Smooth muscle cell (in vitro differentiated cells): ENCODE data around the gene SLC1A2. TPM values are rescaled to one million over a fixed set of nuclear protein-coding genes. Genes with fewer than 3 reads are reported as not detected.

ENCODE experiments used
- DNase-seq: peaks from one replicate; lab custom pipeline; 2025; ENCODE audit not compliant: unreplicated experiment; lab: John Stamatoyannopoulos, UW
- H2AFZ ChIP-seq: fragments of 200-600 bp; sonication (generic); 2 replicates; pipeline ENCODE4 v1.6.0; 2016; ENCODE audit warnings: antibody characterized with exemption, low read depth, mild to moderate bottlenecking
- H3F3A ChIP-seq: fragments of 200-600 bp; sonication (generic); 2 replicates; pipeline ENCODE4 v1.6.0; 2017; ENCODE audit warnings: antibody characterized with exemption, low read depth
- H3K27ac ChIP-seq: fragments of 200-600 bp; sonication (generic); 2 replicates; pipeline ENCODE4 v1.5.1; 2016; ENCODE audit warnings: low read depth, mild to moderate bottlenecking
- H3K27me3 ChIP-seq: fragments of 200-600 bp; sonication (generic); 2 replicates; pipeline ENCODE4 v1.6.1; 2016; ENCODE audit warnings: low read depth, mild to moderate bottlenecking
- H3K36me3 ChIP-seq: fragments of 200-600 bp; sonication (generic); 2 replicates; pipeline ENCODE4 v1.5.1; 2016; ENCODE audit warnings: low read depth
- H3K4me1 ChIP-seq: fragments of 200-600 bp; sonication (generic); 2 replicates; pipeline ENCODE4 v1.5.1; 2016; ENCODE audit warnings: low read depth
- H3K4me2 ChIP-seq: fragments of 200-600 bp; sonication (generic); 2 replicates; pipeline ENCODE4 v1.6.0; 2016; ENCODE audit warnings: mild to moderate bottlenecking
- H3K4me3 ChIP-seq: fragments of 200-600 bp; sonication (generic); 2 replicates; pipeline ENCODE4 v1.5.1; 2016; ENCODE audit warnings: mild to moderate bottlenecking
- H3K79me2 ChIP-seq: fragments of 200-600 bp; sonication (generic); 2 replicates; pipeline ENCODE4 v1.6.0; 2016; ENCODE audit warnings: low read depth, mild to moderate bottlenecking
- H3K9ac ChIP-seq: fragments of 200-600 bp; sonication (generic); 2 replicates; pipeline ENCODE4 v1.6.0; 2016; ENCODE audit warnings: low read depth
- H3K9me3 ChIP-seq: fragments of 200-600 bp; sonication (generic); replicated peaks from 2 replicates; pipeline ENCODE4 v1.5.1; 2016; ENCODE audit warnings: low read depth
- H4K20me1 ChIP-seq: fragments of 200-600 bp; sonication (generic); 2 replicates; pipeline ENCODE4 v1.6.0; 2016; ENCODE audit warnings: low read depth
- CTCF ChIP-seq: fragments of 200-600 bp; sonication (generic); IDR thresholded peaks from 2 replicates; pipeline ENCODE4 v1.5.1; 2017; ENCODE audit warnings: borderline replicate concordance, mild to moderate bottlenecking, antibody characterized with exemption; ENCODE audit not compliant: insufficient read depth, poor library complexity, severe bottlenecking
- WGBS: methylation state at CpG from one replicate; pipeline ENCODE4 v1.1.7; 2016; ENCODE audit warnings: low lambda C conversion rate; 5-methylcytosine and 5-hydroxymethylcytosine counted together
- polyA plus RNA-seq: library from polyadenylated mRNA; unstranded; fragments of >200 nt; fragmentation: Nextera tagmentation; extraction: Ambion mirVana; gene quantifications from 2 replicates; pipeline ENCODE4 v1.2.1, GENCODE V29; 2016
- total RNA-seq: library from RNA; depleted of rRNA; stranded (reverse); fragments of >200 nt; gene quantifications from 2 replicates; pipeline ENCODE4 v1.2.3, GENCODE V29; 2014

Gene SLC1A2
- total and polyA plus RNA-seq, 2 experiments from 2014 or later: 3.6 TPM; not detected in 1

- 0% methylated on average over 1 of the region's 1 CpG for WGBS
- Histone ChIP-seq H3K27ac (peak overlapping the region; percentile 58), H3F3A (no peaks in the 10 kb centered on the region), H3K4me2 (peak overlapping the region; percentile 18), H4K20me1 (no peaks in the 10 kb centered on the region), H3K36me3 (peaks cover 2% of the 10 kb centered on the region), H3K4me3 (no peak overlapping the region), H3K79me2 (no peaks in the 10 kb centered on the region), H3K4me1 (no peaks in the 10 kb centered on the region), H3K27me3 (no peaks in the 10 kb centered on the region), H3K9me3 (no peaks in the 10 kb centered on the region), H3K9ac (no peak overlapping the region), H2AFZ (no peak overlapping the region)
- DNase-seq: no peak
- TF ChIP-seq CTCF: no peak
Measured at GRCh38 chr11:35214792-35215193, 204.6 kb downstream of the SLC1A2 start.

GRCh38 chr11:35214226-35214770 lies 205.1 kb downstream of the SLC1A2 start:
- 65% methylated on average over 2 of the region's 2 CpGs for whole genome bisulfite sequencing
- Histone ChIP-seq H3K27me3 (no peaks in the 10 kb centered on the region), H3K27ac (peak overlapping the region; percentile 58), H3K36me3 (peaks cover 4% of the 10 kb centered on the region), H2AFZ (no peak overlapping the region), H3K4me3 (no peak overlapping the region), H4K20me1 (no peaks in the 10 kb centered on the region), H3F3A (no peaks in the 10 kb centered on the region), H3K4me1 (no peaks in the 10 kb centered on the region), H3K9me3 (no peaks in the 10 kb centered on the region), H3K4me2 (peak overlapping the region; percentile 18), H3K9ac (no peak overlapping the region), H3K79me2 (no peaks in the 10 kb centered on the region)
- DNase-seq: no peak
- TF ChIP-seq CTCF: no peak

- no peaks in the 10 kb centered on the region for H3K4me1 ChIP-seq
- no peak overlapping the region for H2AFZ ChIP-seq
- H3K9ac ChIP-seq: no peak overlapping the region
- H3K79me2 ChIP-seq: no peaks in the 10 kb centered on the region
- no peak for DNase-seq
- no peak overlapping the region for H3K27ac ChIP-seq
- H3K4me3 ChIP-seq: no peak overlapping the region
- no peaks in the 10 kb centered on the region for H3K27me3 ChIP-seq
- H3F3A ChIP-seq: no peaks in the 10 kb centered on the region
- TF ChIP-seq CTCF: no peak
- no peaks in the 10 kb centered on the region for H3K9me3 ChIP-seq
- peaks cover 4% of the 10 kb centered on the region for H3K36me3 ChIP-seq
- WGBS: 93% methylated on average over 3 of the region's 3 CpGs
- H4K20me1 ChIP-seq: no peaks in the 10 kb centered on the region
- H3K4me2 ChIP-seq: no peak overlapping the region
Measured at GRCh38 chr11:35211952-35212351, 207.4 kb downstream of the SLC1A2 start.

- 98% methylated on average over 3 of the region's 3 CpGs for WGBS
- H3K27ac ChIP-seq: no peak overlapping the region
- no peak for DNase-seq
Measured at GRCh38 chr11:35210876-35211546, 208.3 kb downstream of the SLC1A2 start.

More at GRCh38 chr11:35210876-35211546, 208.3 kb downstream of the SLC1A2 start:
- no peak overlapping the region for H3K9ac ChIP-seq
- no peaks in the 10 kb centered on the region for H3K9me3 ChIP-seq
- no peak overlapping the region for H2AFZ ChIP-seq
- no peak overlapping the region for H3K4me3 ChIP-seq
- no peaks in the 10 kb centered on the region for H3K27me3 ChIP-seq
- H4K20me1 ChIP-seq: no peaks in the 10 kb centered on the region
- H3K4me2 ChIP-seq: no peak overlapping the region
- H3K4me1 ChIP-seq: no peaks in the 10 kb centered on the region
- H3F3A ChIP-seq: no peaks in the 10 kb centered on the region
- no peaks in the 10 kb centered on the region for H3K79me2 ChIP-seq
- peaks cover 4% of the 10 kb centered on the region for H3K36me3 ChIP-seq
- TF ChIP-seq CTCF: no peak
